ENCODE data around the gene LPCAT2. TPM values are rescaled to one million over a fixed set of nuclear protein-coding genes. Genes with fewer than 3 reads are reported as not detected.

The LPCAT2 gene
- total and polyA plus RNA-seq, 2 donors (not counting 1 experiment from before 2014, with no cell fraction given), result 0.15 to 0.59 TPM

- no CpG with 5 or more reads among the region's 1 CpG for WGBS (ENCODE audit: insufficient coverage)
- ChIA-PET POLR2A (no interaction called here), CTCF (no interaction called here)
- Mint-ChIP-seq H3K9me3 (ENCODE audit: insufficient read depth) (no peaks in the 10 kb centered on the region), H3K4me3 (no peak overlapping the region), H3K27me3 (no peaks in the 10 kb centered on the region), H3K4me1 (no peaks in the 10 kb centered on the region), H3K27ac (no peak overlapping the region)
- no peak overlapping the region for H3K4me3 ChIP-seq (ENCODE audit: control extremely low read depth in 1 of 5, extremely low read depth in 1 of 5, insufficient read depth in 1 of 5, low read depth in 2 of 5, low read length in 4 of 5)
- ATAC-seq (ENCODE audit: low read depth) (no peak), DNase-seq (no peak)
- no peaks in the 10 kb centered on the region for H3K36me3 ChIP-seq (replicated peaks in 1 of 2; ENCODE audit: control extremely low read depth in 1 of 2, control insufficient read depth in 1 of 2, extremely low read depth in 1 of 2, insufficient read depth in 2 of 2, low read length in 1 of 2)
- H3K9ac ChIP-seq (ENCODE audit: low read length), result no peak overlapping the region
- no peaks in the 10 kb centered on the region for H3K4me1 ChIP-seq (ENCODE audit: control insufficient read depth in 2 of 2, insufficient read depth in 2 of 2, low read length in 2 of 2)
- intact Hi-C loops (cut with micrococcal nuclease), result no loop called here
- H4K20me1 ChIP-seq (ENCODE audit: control insufficient read depth, insufficient read depth, low read length, poor library complexity, severe bottlenecking), result no peaks in the 10 kb centered on the region
- no peaks in the 10 kb centered on the region for H3K9me3 ChIP-seq (ENCODE audit: control extremely low read depth in 1 of 3, control insufficient read depth in 2 of 3, insufficient read depth in 1 of 3, low read length in 2 of 3)
- H2AFZ ChIP-seq (ENCODE audit: insufficient read depth, low read depth, low read length, poor library complexity, severe bottlenecking), result no peak overlapping the region
- H3K27ac ChIP-seq (ENCODE audit: low read length in 2 of 2), result no peak overlapping the region
- no peak overlapping the region for H3K4me2 ChIP-seq (replicated peaks; ENCODE audit: low read depth, low read length, poor library complexity, severe bottlenecking)
- H3K27me3 ChIP-seq (replicated peaks in 1 of 4; ENCODE audit: control extremely low read depth in 1 of 4, control insufficient read depth in 3 of 4, insufficient read depth in 4 of 4, low read length in 3 of 4), result no peaks in the 10 kb centered on the region
- TF ChIP-seq EZH2 (IDR thresholded peaks at IDR 0.05; ENCODE audit: borderline replicate concordance, insufficient read depth, low read depth, low read length, poor library complexity, severe bottlenecking), result no peak
- no peak for TF ChIP-seq CTCF (IDR thresholded peaks at IDR 0.05)
- no peaks in the 10 kb centered on the region for H3K79me2 ChIP-seq (ENCODE audit: control insufficient read depth, insufficient read depth, low read length)
Observed at GRCh38 chr16:55539488-55539887, 30.6 kb downstream of the LPCAT2 start.

- H3K4me3 Mint-ChIP-seq, result no peak overlapping the region
- POLR2A ChIA-PET, result no interaction called here
- H3K27ac Mint-ChIP-seq, result no peak overlapping the region
- TF ChIP-seq CTCF (IDR thresholded peaks at IDR 0.05), result no peak
- no peak for TF ChIP-seq EZH2 (IDR thresholded peaks at IDR 0.05; ENCODE audit: borderline replicate concordance, insufficient read depth, low read depth, low read length, poor library complexity, severe bottlenecking)
- Histone ChIP-seq H4K20me1 (ENCODE audit: control insufficient read depth, insufficient read depth, low read length, poor library complexity, severe bottlenecking) (no peaks in the 10 kb centered on the region), H3K36me3 (replicated peaks in 1 of 2; ENCODE audit: control extremely low read depth in 1 of 2, control insufficient read depth in 1 of 2, extremely low read depth in 1 of 2, insufficient read depth in 2 of 2, low read length in 1 of 2) (no peaks in the 10 kb centered on the region), H3K4me1 (ENCODE audit: control insufficient read depth in 2 of 2, insufficient read depth in 2 of 2, low read length in 2 of 2) (no peaks in the 10 kb centered on the region), H2AFZ (ENCODE audit: insufficient read depth, low read depth, low read length, poor library complexity, severe bottlenecking) (no peak overlapping the region), H3K4me2 (replicated peaks; ENCODE audit: low read depth, low read length, poor library complexity, severe bottlenecking) (no peak overlapping the region), H3K9me3 (ENCODE audit: control extremely low read depth in 1 of 3, control insufficient read depth in 2 of 3, insufficient read depth in 1 of 3, low read length in 2 of 3) (no peaks in the 10 kb centered on the region), H3K27me3 (replicated peaks in 1 of 4; ENCODE audit: control extremely low read depth in 1 of 4, control insufficient read depth in 3 of 4, insufficient read depth in 4 of 4, low read length in 3 of 4) (no peaks in the 10 kb centered on the region), H3K27ac (ENCODE audit: low read length in 2 of 2) (no peak overlapping the region), H3K79me2 (ENCODE audit: control insufficient read depth, insufficient read depth, low read length) (no peaks in the 10 kb centered on the region), H3K9ac (ENCODE audit: low read length) (no peak overlapping the region), H3K4me3 (ENCODE audit: control extremely low read depth in 1 of 5, extremely low read depth in 1 of 5, insufficient read depth in 1 of 5, low read depth in 2 of 5, low read length in 4 of 5) (no peak overlapping the region)
- no peaks in the 10 kb centered on the region for H3K9me3 Mint-ChIP-seq (ENCODE audit: insufficient read depth)
- intact Hi-C loops (cut with micrococcal nuclease), result no loop called here
- H3K27me3 Mint-ChIP-seq, result no peaks in the 10 kb centered on the region
- no peaks in the 10 kb centered on the region for H3K4me1 Mint-ChIP-seq
- no CpG with 5 or more reads among the region's 1 CpG for WGBS (ENCODE audit: insufficient coverage)
- CTCF ChIA-PET, result no interaction called here
- ATAC-seq (ENCODE audit: low read depth) (no peak), DNase-seq (no peak)
Observed at GRCh38 chr16:55540221-55540620, 31.3 kb downstream of the LPCAT2 start.

All from B cell (primary cell).